Inflammatory macrophage (primary cell): ENCODE results near the gene SUSD4.

Source experiments
- DNase-seq, 2 donors: peaks; one replicate each; pipeline ENCODE4 v3.0.0-alpha.2; 2020 to 2022

SUSD4 gene

GRCh38 chr1:223248770-223249140, 115.2 kb downstream of the SUSD4 start:
- DNase-seq, result no peak

GRCh38 chr1:223248001-223248769, 115.8 kb downstream of the SUSD4 start:
- no peak for DNase-seq

- DNase-seq, result no peak
These were observed 117.4 kb downstream of the SUSD4 start for GRCh38 chr1:223246476-223247112.

GRCh38 chr1:223245983-223246382, 118.0 kb downstream of the SUSD4 start:
- no peak for DNase-seq

- DNase-seq, result no peak
These were observed 118.6 kb downstream of the SUSD4 start for GRCh38 chr1:223245411-223245810.

- peak; percentile 30 to 47 for DNase-seq
These were observed 119.4 kb downstream of the SUSD4 start for GRCh38 chr1:223244366-223245103.

- DNase-seq, result no peak
These were observed 120.4 kb downstream of the SUSD4 start for GRCh38 chr1:223243441-223244050.

GRCh38 chr1:223242971-223243370, 121.0 kb downstream of the SUSD4 start:
- DNase-seq, result no peak

GRCh38 chr1:223242382-223242955, 121.5 kb downstream of the SUSD4 start:
- no peak for DNase-seq

- DNase-seq, result no peak
These were observed 123.9 kb downstream of the SUSD4 start for GRCh38 chr1:223240122-223240521.

GRCh38 chr1:223235091-223235490, 128.9 kb downstream of the SUSD4 start:
- DNase-seq, result no peak

GRCh38 chr1:223234534-223234933, 129.4 kb downstream of the SUSD4 start:
- no peak for DNase-seq

GRCh38 chr1:223234170-223234514, 129.8 kb downstream of the SUSD4 start:
- no peak for DNase-seq

- peak; percentile 42 to 65 for DNase-seq
These were observed 130.4 kb downstream of the SUSD4 start for GRCh38 chr1:223233410-223234169.

- no peak for DNase-seq
These were observed 131.0 kb downstream of the SUSD4 start for GRCh38 chr1:223233019-223233409.

GRCh38 chr1:223231581-223231980, 132.4 kb downstream of the SUSD4 start:
- no peak for DNase-seq

GRCh38 chr1:223231011-223231572, 132.9 kb downstream of the SUSD4 start:
- no peak for DNase-seq

- DNase-seq, result no peak
These were observed 133.7 kb downstream of the SUSD4 start for GRCh38 chr1:223230161-223230881.

GRCh38 chr1:223229756-223230155, 134.2 kb downstream of the SUSD4 start:
- DNase-seq, result no peak

- DNase-seq, result no peak
These were observed 134.9 kb downstream of the SUSD4 start for GRCh38 chr1:223228931-223229528.

GRCh38 chr1:223228201-223228600, 135.8 kb downstream of the SUSD4 start:
- DNase-seq, result no peak
